Muscle of leg (tissue), 11 donors: ENCODE results near the gene KCNQ2. TPM values are rescaled to one million over a fixed set of nuclear protein-coding genes. Genes with fewer than 3 reads are reported as not detected.
A peak's percentile ranks its signal among the peaks of the same experiment; 100 is the strongest.

Source experiments
- DNase-seq: peaks from one replicate; pipeline ENCODE4 v3.0.0; 2013
- H3K27ac ChIP-seq: one replicate; pipeline ENCODE4 v1.5.1; 2013; ENCODE audit warnings: mild to moderate bottlenecking, low read length, control low read depth
- H3K27me3 ChIP-seq: one replicate; pipeline ENCODE4 v1.6.1; 2013; ENCODE audit warnings: low read length; ENCODE audit not compliant: control insufficient read depth, insufficient read depth
- H3K36me3 ChIP-seq: one replicate; pipeline ENCODE4 v1.6.1; 2013; ENCODE audit warnings: low read length; ENCODE audit not compliant: control insufficient read depth, insufficient read depth
- H3K4me1 ChIP-seq: one replicate; pipeline ENCODE4 v1.6.1; 2013; ENCODE audit warnings: low read length; ENCODE audit not compliant: control insufficient read depth, insufficient read depth
- H3K4me3 ChIP-seq: one replicate; pipeline ENCODE4 v1.5.1; 2013; ENCODE audit warnings: low read length, control low read depth
- H3K9me3 ChIP-seq: replicated peaks from 2 replicates; pipeline ENCODE4 v1.6.1; 2013; ENCODE audit warnings: low read depth, low read length; ENCODE audit not compliant: control insufficient read depth
- WGBS: methylation state at CpG from one replicate; pipeline ENCODE4 v1.1.5; 2013; ENCODE audit warnings: missing lambda C conversion rate; ENCODE audit not compliant: insufficient coverage; 5-methylcytosine and 5-hydroxymethylcytosine counted together
- polyA plus RNA-seq, 8 donors: library from polyadenylated mRNA; unstranded; fragments of 120-200 nt; gene quantifications; one replicate each; pipeline versions ENCODE4 v1.2.1 to v1.2.3, GENCODE V29; 2013; ENCODE audit warnings: inconsistent platforms in 1 of 8, low replicate concordance in 1 of 8; ENCODE audit not compliant: insufficient read length in 8 of 8, insufficient read depth in 1 of 8
- total RNA-seq: library from RNA; stranded (reverse); fragments of 120-200 nt; gene quantifications from one replicate; pipeline ENCODE4 v1.2.4, GENCODE V29; 2013

KCNQ2 gene
- total and polyA plus RNA-seq, 9 donors: 2.9 to 11.5 (median 6.7) TPM

GRCh38 chr20:63357921-63358905 is 114.2 kb downstream of the KCNQ2 start:
- Histone ChIP-seq H3K27me3 (peaks cover 43% of the 10 kb centered on the region), H3K9me3 (no peaks in the 10 kb centered on the region), H3K4me1 (peaks cover 18% of the 10 kb centered on the region), H3K4me3 (no peak overlapping the region), H3K36me3 (no peaks in the 10 kb centered on the region), H3K27ac (no peak overlapping the region)
- 76% methylated on average over 19 of the region's 26 CpGs for WGBS
- DNase-seq: no peak

GRCh38 chr20:63356931-63357879 is 115.2 kb downstream of the KCNQ2 start:
- Histone ChIP-seq H3K36me3 (no peaks in the 10 kb centered on the region), H3K4me1 (peaks cover 28% of the 10 kb centered on the region), H3K9me3 (no peaks in the 10 kb centered on the region), H3K4me3 (no peak overlapping the region), H3K27ac (no peak overlapping the region), H3K27me3 (peaks cover 33% of the 10 kb centered on the region)
- 83% methylated on average over 30 of the region's 30 CpGs for WGBS
- no peak for DNase-seq

GRCh38 chr20:63356511-63356910 is 115.9 kb downstream of the KCNQ2 start:
- Histone ChIP-seq H3K4me1 (peaks cover 31% of the 10 kb centered on the region), H3K27ac (no peak overlapping the region), H3K27me3 (peaks cover 26% of the 10 kb centered on the region), H3K36me3 (no peaks in the 10 kb centered on the region), H3K4me3 (no peak overlapping the region), H3K9me3 (no peaks in the 10 kb centered on the region)
- 91% methylated on average over 8 of the region's 8 CpGs for WGBS
- no peak for DNase-seq

- WGBS: 90% methylated on average over 2 of the region's 11 CpGs
- H3K27me3 ChIP-seq: peaks cover 21% of the 10 kb centered on the region
- no peaks in the 10 kb centered on the region for H3K9me3 ChIP-seq
- H3K27ac ChIP-seq: no peak overlapping the region
- no peak for DNase-seq
- H3K36me3 ChIP-seq: no peaks in the 10 kb centered on the region
- H3K4me1 ChIP-seq: peaks cover 31% of the 10 kb centered on the region
- H3K4me3 ChIP-seq: no peak overlapping the region
Observed at GRCh38 chr20:63355781-63356295, 116.6 kb downstream of the KCNQ2 start.

- Histone ChIP-seq H3K36me3 (no peaks in the 10 kb centered on the region), H3K27me3 (peaks cover 11% of the 10 kb centered on the region), H3K4me1 (peaks cover 24% of the 10 kb centered on the region), H3K27ac (no peak overlapping the region), H3K9me3 (no peaks in the 10 kb centered on the region), H3K4me3 (no peak overlapping the region)
- WGBS: 86% methylated on average over 16 of the region's 25 CpGs
- DNase-seq: no peak
Observed at GRCh38 chr20:63354636-63355350, 117.7 kb downstream of the KCNQ2 start.

GRCh38 chr20:63352811-63353221 is 119.6 kb downstream of the KCNQ2 start:
- DNase-seq: no peak
- peaks cover 10% of the 10 kb centered on the region for H3K27me3 ChIP-seq
- H3K36me3 ChIP-seq: no peaks in the 10 kb centered on the region
- peaks cover 20% of the 10 kb centered on the region for H3K4me1 ChIP-seq
- no peaks in the 10 kb centered on the region for H3K9me3 ChIP-seq
- no peak overlapping the region for H3K27ac ChIP-seq
- no peak overlapping the region for H3K4me3 ChIP-seq
- 29% methylated on average over 12 of the region's 12 CpGs for WGBS

GRCh38 chr20:63351811-63352591 is 120.5 kb downstream of the KCNQ2 start:
- peaks cover 10% of the 10 kb centered on the region for H3K27me3 ChIP-seq
- no peaks in the 10 kb centered on the region for H3K9me3 ChIP-seq
- no peak overlapping the region for H3K27ac ChIP-seq
- peak; percentile 73 for DNase-seq
- no peak overlapping the region for H3K4me3 ChIP-seq
- 16% methylated on average over 22 of the region's 28 CpGs for WGBS
- peaks cover 20% of the 10 kb centered on the region for H3K4me1 ChIP-seq
- H3K36me3 ChIP-seq: no peaks in the 10 kb centered on the region

- DNase-seq: no peak
Observed at GRCh38 chr20:63351326-63351700, 121.1 kb downstream of the KCNQ2 start.

More at GRCh38 chr20:63351326-63351700, 121.1 kb downstream of the KCNQ2 start:
- Histone ChIP-seq H3K27ac (no peak overlapping the region), H3K4me3 (no peak overlapping the region), H3K27me3 (peaks cover 12% of the 10 kb centered on the region), H3K4me1 (peaks cover 25% of the 10 kb centered on the region), H3K9me3 (no peaks in the 10 kb centered on the region), H3K36me3 (no peaks in the 10 kb centered on the region)
- 92% methylated on average over 12 of the region's 12 CpGs for WGBS
